Measurements from ENCODE around the gene AMELX. TPM values are rescaled to one million over a fixed set of nuclear protein-coding genes. Genes with fewer than 3 reads are reported as not detected.

The AMELX gene
- polyA plus RNA-seq, 2 of the 4 experiments (the other 2 are of a cell fraction) = not detected

DNA sequence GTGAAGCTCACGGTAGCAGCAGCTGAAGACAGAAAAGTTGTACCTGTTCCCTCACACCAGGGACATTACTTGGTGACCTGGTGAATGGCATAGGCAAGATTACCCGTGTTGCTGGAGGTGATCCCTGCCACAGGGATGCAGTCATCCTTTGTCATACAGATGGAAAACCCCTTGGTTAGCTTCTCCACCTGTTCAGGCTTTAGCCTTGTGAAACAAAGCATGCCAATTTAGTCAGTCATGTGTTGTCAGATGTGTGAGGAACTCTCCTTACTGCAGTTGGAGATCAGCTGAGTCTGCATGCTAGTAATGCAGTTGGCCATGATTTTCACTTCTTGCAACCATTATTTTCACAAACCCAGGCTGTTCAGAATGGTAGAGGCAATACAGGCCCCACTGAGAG is 41.0 kb downstream of the AMELX start (continued):
- no peak for TF ChIP-seq HDAC2 (IDR thresholded peaks at IDR 0.05)
- no peak for TF ChIP-seq RARB (CRISPR knock-in tag; IDR thresholded peaks at IDR 0.05)
- no peak for TF ChIP-seq MAFK (IDR thresholded peaks at IDR 0.05; ENCODE audit: partially characterized antibody)

DNA sequence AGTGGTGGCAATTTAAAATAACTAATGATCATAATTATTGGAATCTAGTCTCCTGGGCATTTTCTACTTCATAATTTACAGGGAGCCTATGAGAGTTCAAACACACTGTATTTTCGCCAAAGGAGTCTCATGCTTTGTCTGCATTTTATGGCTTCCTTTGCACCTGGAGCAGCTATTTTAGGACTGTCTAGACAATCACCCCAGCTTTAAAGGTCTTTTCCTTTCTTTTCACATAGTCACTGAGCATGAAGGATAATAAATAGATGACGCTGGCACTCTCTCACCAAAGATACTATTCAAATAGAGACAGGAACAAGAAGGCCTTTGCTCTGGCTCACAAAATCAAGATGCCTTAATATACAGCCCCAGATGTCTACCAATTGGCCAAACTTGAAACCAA is 43.0 kb downstream of the AMELX start:
- DNase-seq (ENCODE audit: low read depth in 1 of 2, low spot score in 1 of 2) (no peak), ATAC-seq (no peak), FAIRE-seq (no peak)
- POLR2A ChIA-PET = no interaction called here
- WGBS (ENCODE audit: missing lambda C conversion rate) = 65% methylated on average over 2 of the region's 2 CpGs
- H3K9me3 ChIP-seq = no peaks in the 10 kb centered on the region
- H3K4me2 ChIP-seq = no peak overlapping the region
- TF ChIP-seq, protein P1, sequence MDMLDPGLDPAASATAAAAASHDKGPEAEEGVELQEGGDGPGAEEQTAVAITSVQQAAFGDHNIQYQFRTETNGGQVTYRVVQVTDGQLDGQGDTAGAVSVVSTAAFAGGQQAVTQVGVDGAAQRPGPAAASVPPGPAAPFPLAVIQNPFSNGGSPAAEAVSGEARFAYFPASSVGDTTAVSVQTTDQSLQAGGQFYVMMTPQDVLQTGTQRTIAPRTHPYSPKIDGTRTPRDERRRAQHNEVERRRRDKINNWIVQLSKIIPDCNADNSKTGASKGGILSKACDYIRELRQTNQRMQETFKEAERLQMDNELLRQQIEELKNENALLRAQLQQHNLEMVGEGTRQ (IDR thresholded peaks at IDR 0.05) = no peak
- TF ChIP-seq TFCP2L1 (CRISPR knock-in tag; IDR thresholded peaks at IDR 0.05) = no peak
- TF ChIP-seq ZC3H11A (IDR thresholded peaks at IDR 0.05) = no peak
- TF ChIP-seq RNF2 (IDR thresholded peaks at IDR 0.05; ENCODE audit: borderline replicate concordance, low read depth) = no peak
- TF ChIP-seq FOSB (CRISPR knock-in tag; IDR thresholded peaks at IDR 0.05) = no peak
- no peak for TF ChIP-seq RAD21 (conservative IDR thresholded peaks at IDR 0.05 in 1 of 2, IDR thresholded peaks at IDR 0.05 in 1 of 2)
- TF ChIP-seq EHMT2 (IDR thresholded peaks at IDR 0.05; ENCODE audit: low read depth) = no peak
- TF ChIP-seq RCOR1 (IDR thresholded peaks at IDR 0.05; ENCODE audit: low read depth, low read length) = no peak
- TF ChIP-seq CHD2 (IDR thresholded peaks at IDR 0.05; ENCODE audit: low read length, partially characterized antibody) = no peak
- TF ChIP-seq KDM1A (IDR thresholded peaks at IDR 0.05; ENCODE audit: low read depth) = no peak
- TF ChIP-seq, protein P2, sequence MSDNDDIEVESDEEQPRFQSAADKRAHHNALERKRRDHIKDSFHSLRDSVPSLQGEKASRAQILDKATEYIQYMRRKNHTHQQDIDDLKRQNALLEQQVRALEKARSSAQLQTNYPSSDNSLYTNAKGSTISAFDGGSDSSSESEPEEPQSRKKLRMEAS (IDR thresholded peaks at IDR 0.05) = no peak
- no peak for TF ChIP-seq JUNB (IDR thresholded peaks at IDR 0.05)
- TF ChIP-seq FOSL2 (IDR thresholded peaks at IDR 0.05) = no peak
- TF ChIP-seq FOSL2 (CRISPR knock-in tag; IDR thresholded peaks at IDR 0.05) = no peak
- no peak for TF ChIP-seq JUN (IDR thresholded peaks at IDR 0.05)
- TF ChIP-seq, protein P3, sequence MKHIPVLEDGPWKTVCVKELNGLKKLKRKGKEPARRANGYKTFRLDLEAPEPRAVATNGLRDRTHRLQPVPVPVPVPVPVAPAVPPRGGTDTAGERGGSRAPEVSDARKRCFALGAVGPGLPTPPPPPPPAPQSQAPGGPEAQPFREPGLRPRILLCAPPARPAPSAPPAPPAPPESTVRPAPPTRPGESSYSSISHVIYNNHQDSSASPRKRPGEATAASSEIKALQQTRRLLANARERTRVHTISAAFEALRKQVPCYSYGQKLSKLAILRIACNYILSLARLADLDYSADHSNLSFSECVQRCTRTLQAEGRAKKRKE (CRISPR knock-in tag; IDR thresholded peaks at IDR 0.05; ENCODE audit: low read depth) = no peak
- no peaks in the 10 kb centered on the region for H3K4me1 ChIP-seq
- no peak overlapping the region for H3K27ac ChIP-seq
- CTCF ChIA-PET = no interaction called here
- no peak overlapping the region for H3K4me3 ChIP-seq

DNA sequence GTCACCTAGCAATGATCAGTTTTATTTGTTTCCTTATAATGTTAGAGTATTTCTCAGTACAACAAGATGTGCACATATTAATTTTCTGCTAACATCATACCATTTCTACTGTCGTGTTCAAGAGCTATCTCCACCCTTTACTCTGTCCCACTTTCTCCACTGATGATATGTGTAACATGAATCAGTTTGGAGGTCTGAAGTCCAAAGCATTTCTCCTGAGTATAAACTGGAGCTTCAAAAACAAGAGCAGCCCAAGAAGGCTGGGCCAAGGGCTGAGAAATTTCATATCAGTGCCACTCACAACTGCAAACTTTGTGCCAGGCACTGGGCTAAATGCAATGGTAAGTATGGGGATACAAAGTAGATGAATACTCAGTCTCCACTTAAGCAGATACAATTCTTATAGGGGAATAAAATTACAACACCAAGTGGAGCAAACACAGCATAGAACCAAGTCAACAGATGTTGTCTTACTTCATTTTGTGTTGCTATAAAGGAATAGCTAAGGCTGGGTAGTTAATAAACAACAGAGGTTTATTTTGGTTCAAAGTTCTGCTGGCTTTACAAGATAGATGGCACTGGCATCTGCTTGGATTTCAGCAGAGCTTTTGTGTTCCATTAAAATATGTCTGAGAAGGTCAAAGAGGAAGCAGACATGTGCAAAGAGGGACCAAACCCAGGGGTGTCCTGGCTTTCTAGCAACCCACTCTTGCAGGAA is 44.2 kb downstream of the AMELX start:
- TF ChIP-seq ESRRA (IDR thresholded peaks at IDR 0.05; ENCODE audit: borderline replicate concordance, low read length) = no peak
- Histone ChIP-seq H3K4me1 (no peaks in the 10 kb centered on the region), H3K9me3 (no peaks in the 10 kb centered on the region), H3K4me2 (no peak overlapping the region), H3K4me3 (no peak overlapping the region), H3K27ac (no peak overlapping the region)
- WGBS (ENCODE audit: missing lambda C conversion rate) = 9% methylated on average over 1 of the region's 1 CpG
- ChIA-PET POLR2A (no interaction called here), CTCF (no interaction called here)
- ATAC-seq (no peak), DNase-seq (ENCODE audit: low read depth in 1 of 2, low spot score in 1 of 2) (no peak), FAIRE-seq (no peak)

All from A549 (cell line).